ENCODE data around the gene TBC1D5.

DNA sequence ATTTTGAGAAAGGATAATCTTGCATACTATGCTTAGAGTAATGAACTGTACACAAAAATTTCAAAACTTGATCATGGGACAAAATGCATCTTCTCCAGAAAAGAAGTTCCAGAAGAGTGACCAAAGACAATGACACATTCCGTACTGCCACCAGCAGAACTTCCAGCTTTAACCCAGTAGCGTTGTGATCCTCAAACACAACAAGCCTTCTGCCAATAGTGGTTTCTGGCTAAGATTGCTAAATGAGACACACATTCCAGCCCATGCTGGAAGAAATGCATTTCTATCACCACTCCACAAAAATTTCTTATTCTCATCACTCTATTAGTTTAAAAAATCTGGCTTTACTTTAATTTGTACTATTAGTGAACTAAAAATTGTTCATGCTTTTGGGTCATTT is 334.9 kb downstream of the TBC1D5 start:
- no peak for TF ChIP-seq EZH2 (IDR thresholded peaks at IDR 0.05; ENCODE audit: insufficient read depth, poor library complexity, severe bottlenecking)
- no peak for TF ChIP-seq EZH2phosphoT487 (IDR thresholded peaks at IDR 0.05; ENCODE audit: insufficient read depth, low read depth)

Data from GM23248 (cell line).